ENCODE results near the gene ASS1. TPM values are rescaled to one million over a fixed set of nuclear protein-coding genes. Genes with fewer than 3 reads are reported as not detected.

The ASS1 gene
- total RNA-seq, 1 experiment from 2014 or later, result 26.2 TPM

GRCh38 chr9:130541533-130541932, 96.8 kb downstream of the ASS1 start:
- no peak for TF ChIP-seq TCF7L2 (IDR thresholded peaks at IDR 0.05; ENCODE audit: low read depth, low read length)
- H3K36me3 ChIP-seq (ENCODE audit: control insufficient read depth, insufficient read depth, low read length), result no peaks in the 10 kb centered on the region
- H3K27me3 ChIP-seq (ENCODE audit: control insufficient read depth, insufficient read depth, low read length), result no peaks in the 10 kb centered on the region
- DNase-seq (ENCODE audit: low read depth, low spot score) (no peak), ATAC-seq (no peak)
- no peaks in the 10 kb centered on the region for H3K9me3 ChIP-seq (ENCODE audit: control insufficient read depth, insufficient read depth, low read depth, low read length)
- CTCF ChIA-PET, result no interaction called here
- no peak overlapping the region for H3K4me3 ChIP-seq (ENCODE audit: low read depth in 2 of 2, low read length in 2 of 2)
- H3K27ac ChIP-seq (ENCODE audit: low read length), result no peak overlapping the region
- in situ Hi-C loops (cut with HindIII; ENCODE audit: low pct_unique_long_range_greater_than_20kb, low sequenced_read_pairs) (no loop called here), intact Hi-C loops (cut with micrococcal nuclease; ENCODE audit: unreplicated experiment) (no loop called here)
- POLR2A ChIA-PET, result no interaction called here
- no TSS peak for BruUV-seq (replicated peaks)
- no peaks in the 10 kb centered on the region for H3K4me1 ChIP-seq (ENCODE audit: control insufficient read depth, insufficient read depth, low read length)

GRCh38 chr9:130542038-130542437, 97.3 kb downstream of the ASS1 start:
- in situ Hi-C loops (cut with HindIII; ENCODE audit: low pct_unique_long_range_greater_than_20kb, low sequenced_read_pairs) (no loop called here), intact Hi-C loops (cut with micrococcal nuclease; ENCODE audit: unreplicated experiment) (no loop called here)
- H3K9me3 ChIP-seq (ENCODE audit: control insufficient read depth, insufficient read depth, low read depth, low read length), result no peaks in the 10 kb centered on the region
- DNase-seq (ENCODE audit: low read depth, low spot score) (no peak), ATAC-seq (no peak)
- no peak overlapping the region for H3K27ac ChIP-seq (ENCODE audit: low read length)
- no peaks in the 10 kb centered on the region for H3K4me1 ChIP-seq (ENCODE audit: control insufficient read depth, insufficient read depth, low read length)
- no TSS peak for BruUV-seq (replicated peaks)
- H3K36me3 ChIP-seq (ENCODE audit: control insufficient read depth, insufficient read depth, low read length), result no peaks in the 10 kb centered on the region
- no peak overlapping the region for H3K4me3 ChIP-seq (ENCODE audit: low read depth in 2 of 2, low read length in 2 of 2)
- H3K27me3 ChIP-seq (ENCODE audit: control insufficient read depth, insufficient read depth, low read length), result no peaks in the 10 kb centered on the region
- POLR2A ChIA-PET, result no interaction called here
- no peak for TF ChIP-seq SIN3A (IDR thresholded peaks at IDR 0.05; ENCODE audit: borderline replicate concordance, insufficient read depth, low read depth, low read length)
- CTCF ChIA-PET, result no interaction called here

GRCh38 chr9:130542457-130543228, 97.9 kb downstream of the ASS1 start:
- ChIA-PET CTCF (no interaction called here), POLR2A (no interaction called here)
- ATAC-seq, result no peak
- no peak for DNase-seq (ENCODE audit: low read depth, low spot score)
- no peaks in the 10 kb centered on the region for H3K36me3 ChIP-seq (ENCODE audit: control insufficient read depth, insufficient read depth, low read length)
- H3K4me1 ChIP-seq (ENCODE audit: control insufficient read depth, insufficient read depth, low read length), result no peaks in the 10 kb centered on the region
- in situ Hi-C loops (cut with HindIII; ENCODE audit: low pct_unique_long_range_greater_than_20kb, low sequenced_read_pairs), result no loop called here
- TF ChIP-seq CTCF (IDR thresholded peaks at IDR 0.05), result no peak
- TF ChIP-seq POLR2AphosphoS5 (IDR thresholded peaks at IDR 0.05; ENCODE audit: low read depth, low read length), result no peak
- TF ChIP-seq TCF7L2 (IDR thresholded peaks at IDR 0.05; ENCODE audit: low read depth, low read length), result no peak
- TF ChIP-seq REST (IDR thresholded peaks at IDR 0.05; ENCODE audit: insufficient read depth in 1 of 2, low read depth in 2 of 2, low read length in 1 of 2), result no peak
- TF ChIP-seq SIN3A (IDR thresholded peaks at IDR 0.05; ENCODE audit: borderline replicate concordance, insufficient read depth, low read depth, low read length), result no peak
- intact Hi-C loops (cut with micrococcal nuclease; ENCODE audit: unreplicated experiment), result no loop called here
- H3K27ac ChIP-seq (ENCODE audit: low read length), result no peak overlapping the region
- no peaks in the 10 kb centered on the region for H3K9me3 ChIP-seq (ENCODE audit: control insufficient read depth, insufficient read depth, low read depth, low read length)
- H3K27me3 ChIP-seq (ENCODE audit: control insufficient read depth, insufficient read depth, low read length), result no peaks in the 10 kb centered on the region
- H3K4me3 ChIP-seq (ENCODE audit: low read depth in 2 of 2, low read length in 2 of 2), result no peak overlapping the region
- no TSS peak for BruUV-seq (replicated peaks)
